ENCODE data around the gene PDZD7. TPM values are rescaled to one million over a fixed set of nuclear protein-coding genes. Genes with fewer than 3 reads are reported as not detected.

Gene PDZD7
- total RNA-seq, 4 donors from 2014 or later: 0.84 to 2.4 (median 1.9) TPM

- Histone ChIP-seq H3K27me3 (peaks cover 0 to 6% of the 10 kb centered on the region in 2 donors), H3K4me1 (peaks cover 0 to 62% (median 37%) of the 10 kb centered on the region in 4 donors), H3K4me3 (peak within 1 kb of the TSS; percentile 74 to 87 (median 82)), H3K27ac (peak within 1 kb of the TSS; percentile 93 to 99 (median 97)), H3K36me3 (no peaks in the 10 kb centered on the region), H3K9me3 (no peaks in the 10 kb centered on the region)
- 19 to 22% methylated on average over 31 of the region's 31 CpGs for WGBS, 2 donors
- DNase-seq (ENCODE audit: low spot score in 2 of 2): no peak
- TF ChIP-seq CTCF (IDR thresholded peaks at IDR 0.05) (no peak), POLR2A (IDR thresholded peaks at IDR 0.05) (no peak), EP300 (IDR thresholded peaks at IDR 0.05) (no peak)
Observed at GRCh38 chr10:101061624-101062231, 30.8 kb upstream of the PDZD7 start, which contains the start of gene KAZALD1. Gene KAZALD1, plus strand, starts transcription at chr10:101061989. Its CDS starts 604 bp downstream, at chr10:101062593.

- WGBS, 2 donors: 1 to 2% methylated on average over 26 to 39 of the region's 67 CpGs
- H3K4me1 ChIP-seq: peaks cover 0 to 56% (median 32%) of the 10 kb centered on the region in 4 donors
- H3K27me3 ChIP-seq: peaks cover 0 to 6% of the 10 kb centered on the region in 2 donors
- DNase-seq (ENCODE audit: low spot score in 2 of 2): peak; percentile 88 to 89
- peak in 2 of 5 experiments; percentile 7 to 23 for TF ChIP-seq CTCF (IDR thresholded peaks at IDR 0.05)
- TF ChIP-seq EP300 (IDR thresholded peaks at IDR 0.05): peak; percentile 48 to 86
- TF ChIP-seq POLR2A (IDR thresholded peaks at IDR 0.05): peak in 1 of 2 donors; percentile 53
- no peaks in the 10 kb centered on the region for H3K9me3 ChIP-seq
- H3K4me3 ChIP-seq: peak overlapping the region; percentile 74 to 87 (median 82)
- no peaks in the 10 kb centered on the region for H3K36me3 ChIP-seq
- peak overlapping the region; percentile 93 to 99 (median 97) for H3K27ac ChIP-seq
Observed at GRCh38 chr10:101060951-101061623, 30.2 kb upstream of the PDZD7 start.

GRCh38 chr10:101060036-101060950 is 29.4 kb upstream of the PDZD7 start:
- peak; percentile 86 to 95 for DNase-seq (ENCODE audit: low spot score in 2 of 2)
- Histone ChIP-seq H3K36me3 (no peaks in the 10 kb centered on the region), H3K27me3 (peaks cover 0 to 6% of the 10 kb centered on the region in 2 donors), H3K4me1 (peaks cover 0 to 48% (median 28%) of the 10 kb centered on the region in 4 donors), H3K9me3 (no peaks in the 10 kb centered on the region), H3K4me3 (peak overlapping the region; percentile 74 to 87 (median 82)), H3K27ac (peak overlapping the region; percentile 93 to 99 (median 97))
- TF ChIP-seq CTCF (IDR thresholded peaks at IDR 0.05): peak; percentile 77 to 88 (median 82)
- no peak for TF ChIP-seq POLR2A (IDR thresholded peaks at IDR 0.05)
- TF ChIP-seq EP300 (IDR thresholded peaks at IDR 0.05): peak in 1 of 2 donors; percentile 62
- 0 to 1% methylated on average over 37 of the region's 37 CpGs for WGBS, 2 donors

GRCh38 chr10:101056365-101057151 is 25.6 kb upstream of the PDZD7 start:
- H3K36me3 ChIP-seq: no peaks in the 10 kb centered on the region
- H3K27ac ChIP-seq: no peak overlapping the region
- H3K4me1 ChIP-seq: peaks cover 0 to 15% (median 7%) of the 10 kb centered on the region in 4 donors
- DNase-seq (ENCODE audit: low spot score in 2 of 2): no peak
- no peak overlapping the region for H3K4me3 ChIP-seq
- TF ChIP-seq EP300 (IDR thresholded peaks at IDR 0.05) (no peak), CTCF (IDR thresholded peaks at IDR 0.05) (no peak), POLR2A (IDR thresholded peaks at IDR 0.05) (no peak)
- peaks cover 0 to 11% of the 10 kb centered on the region in 2 donors for H3K27me3 ChIP-seq
- 92% methylated on average over 4 of the region's 4 CpGs for WGBS, 2 donors
- no peaks in the 10 kb centered on the region for H3K9me3 ChIP-seq
